H9 (cell line): ENCODE results near the gene TRMT10C. TPM values are rescaled to one million over a fixed set of nuclear protein-coding genes. Genes with fewer than 3 reads are reported as not detected.

Experiments used
- DNase-seq: peaks from one replicate; pipeline ENCODE4 v3.0.0-alpha.2; 2017
- H2AFZ ChIP-seq: one replicate; pipeline ENCODE4 v1.6.1; 2013; ENCODE audit warnings: mild to moderate bottlenecking, low read length, control low read depth, moderate library complexity
- H2AK5ac ChIP-seq: 2 replicates; pipeline ENCODE4 v1.6.1; 2013; ENCODE audit warnings: low read length, control low read depth, mixed read lengths; ENCODE audit not compliant: insufficient read length
- H2BK120ac ChIP-seq: one replicate; pipeline ENCODE4 v1.6.1; 2013; ENCODE audit warnings: low read depth, mild to moderate bottlenecking, low read length, control low read depth, inconsistent platforms; ENCODE audit not compliant: poor library complexity, severe bottlenecking
- H2BK12ac ChIP-seq: 2 replicates; pipeline ENCODE4 v1.6.1; 2013; ENCODE audit warnings: low read length, control low read depth, mixed read lengths, low read depth; ENCODE audit not compliant: insufficient read length
- H2BK15ac ChIP-seq: 2 replicates; pipeline ENCODE4 v1.6.1; 2013; ENCODE audit warnings: low read depth, low read length, control low read depth
- H2BK20ac ChIP-seq: one replicate; pipeline ENCODE4 v1.6.1; 2013; ENCODE audit warnings: low read depth, mild to moderate bottlenecking, low read length, control low read depth, inconsistent platforms; ENCODE audit not compliant: poor library complexity, severe bottlenecking
- H2BK5ac ChIP-seq: 2 replicates; pipeline ENCODE4 v1.6.1; 2013; ENCODE audit warnings: low read length, control low read depth, mixed read lengths; ENCODE audit not compliant: insufficient read length
- H3K14ac ChIP-seq: 2 replicates; pipeline ENCODE4 v1.6.1; 2013; ENCODE audit warnings: low read length, control low read depth; ENCODE audit not compliant: insufficient read depth
- H3K18ac ChIP-seq: 2 replicates; pipeline ENCODE4 v1.6.1; 2013; ENCODE audit warnings: low read depth, mild to moderate bottlenecking, mixed read lengths, low read length, control low read depth; ENCODE audit not compliant: insufficient read length
- H3K23ac ChIP-seq: 2 replicates; pipeline ENCODE4 v1.6.1; 2013; ENCODE audit warnings: low read length, control low read depth, mixed read lengths, low read depth; ENCODE audit not compliant: insufficient read length
- H3K23me2 ChIP-seq: 2 replicates; pipeline ENCODE4 v1.6.1; 2013; ENCODE audit warnings: low read depth, mild to moderate bottlenecking, mixed read lengths, low read length, control low read depth; ENCODE audit not compliant: insufficient read length, poor library complexity, severe bottlenecking
- H3K27ac ChIP-seq: 2 replicates; pipeline ENCODE4 v1.5.1; 2013; ENCODE audit warnings: low read length, control low read depth, mixed read lengths, low read depth; ENCODE audit not compliant: insufficient read length
- H3K27me3 ChIP-seq: 2 replicates; pipeline ENCODE4 v1.6.1; 2013; ENCODE audit warnings: low read length, control low read depth, inconsistent platforms; ENCODE audit not compliant: insufficient read depth
- H3K4ac ChIP-seq: 2 replicates; pipeline ENCODE4 v1.6.1; 2013; ENCODE audit warnings: low read depth, mild to moderate bottlenecking, control low read depth, inconsistent platforms, low read length, moderate library complexity
- H3K4me1 ChIP-seq: 2 replicates; pipeline ENCODE4 v1.6.1; 2013; ENCODE audit warnings: low read length, control low read depth, inconsistent platforms; ENCODE audit not compliant: insufficient read depth
- H3K4me2 ChIP-seq: 2 replicates; pipeline ENCODE4 v1.6.1; 2013; ENCODE audit warnings: low read length, control low read depth, mixed read lengths; ENCODE audit not compliant: insufficient read length, insufficient read depth
- H3K56ac ChIP-seq: 2 replicates; pipeline ENCODE4 v1.6.1; 2013; ENCODE audit warnings: low read depth, mild to moderate bottlenecking, mixed read lengths, low read length, control low read depth; ENCODE audit not compliant: insufficient read length
- H3K79me1 ChIP-seq: 2 replicates; pipeline ENCODE4 v1.6.1; 2013; ENCODE audit warnings: low read depth, mild to moderate bottlenecking, moderate library complexity, low read length, control low read depth, inconsistent platforms; ENCODE audit not compliant: insufficient read depth, poor library complexity, severe bottlenecking
- H3K79me2 ChIP-seq: 2 replicates; pipeline ENCODE4 v1.6.1; 2013; ENCODE audit warnings: low read length, control low read depth, inconsistent platforms; ENCODE audit not compliant: insufficient read depth
- H3K9ac ChIP-seq: 2 replicates; pipeline ENCODE4 v1.6.1; 2013; ENCODE audit warnings: low read length, control low read depth, mixed read lengths; ENCODE audit not compliant: insufficient read length; ENCODE audit errors: extremely low read depth
- H3K9me3 ChIP-seq: one replicate; pipeline ENCODE4 v1.6.1; 2013; ENCODE audit warnings: low read depth, low read length, inconsistent platforms; ENCODE audit not compliant: control insufficient read depth
- H3T11ph ChIP-seq: one replicate; pipeline ENCODE4 v1.6.1; 2013; ENCODE audit warnings: mild to moderate bottlenecking, low read length, control low read depth, inconsistent platforms
- H4K20me1 ChIP-seq: one replicate; pipeline ENCODE4 v1.6.1; 2013; ENCODE audit not compliant: control insufficient read depth, insufficient read length, insufficient read depth
- H4K5ac ChIP-seq: 2 replicates; pipeline ENCODE4 v1.6.1; 2013; ENCODE audit warnings: low read depth, mild to moderate bottlenecking, mixed read lengths, low read length, control low read depth; ENCODE audit not compliant: insufficient read length
- H4K8ac ChIP-seq: replicated peaks from 2 replicates; pipeline ENCODE4 v1.6.1; 2013; ENCODE audit warnings: low read length, control low read depth, mixed read lengths, low read depth; ENCODE audit not compliant: insufficient read length
- H4K91ac ChIP-seq: 2 replicates; pipeline ENCODE4 v1.6.1; 2013; ENCODE audit warnings: low read depth, mild to moderate bottlenecking, moderate library complexity, mixed read lengths, low read length, control low read depth; ENCODE audit not compliant: insufficient read length
- H3K27ac Mint-ChIP-seq, 3 experiments: 2 replicates in 2 of 3; 3 replicates in 1 of 3; pipeline ENCODE4 v1.8.0; 2020 to 2021; ENCODE audit warnings: mixed read lengths in 3 of 3, mild to moderate bottlenecking in 1 of 3, moderate library complexity in 1 of 3
- H3K27me3 Mint-ChIP-seq: 2 replicates; pipeline ENCODE4 v1.8.0; 2021; ENCODE audit warnings: low read depth, mild to moderate bottlenecking, moderate library complexity, mixed read lengths
- H3K36me3 Mint-ChIP-seq, 3 experiments: 2 replicates in 2 of 3; 3 replicates in 1 of 3; pipeline ENCODE4 v1.8.0; 2020 to 2021; ENCODE audit warnings: low read depth in 3 of 3, mixed read lengths in 3 of 3; ENCODE audit not compliant: insufficient read depth in 1 of 3
- H3K4me1 Mint-ChIP-seq, 2 experiments: 2 replicates each; pipeline ENCODE4 v1.8.0; 2020; ENCODE audit warnings: mixed read lengths in 2 of 2
- H3K4me3 Mint-ChIP-seq, 2 experiments: 2 replicates in 1 of 2; 3 replicates in 1 of 2; pipeline ENCODE4 v1.8.0; 2020 to 2021; ENCODE audit warnings: mild to moderate bottlenecking in 2 of 2, mixed read lengths in 2 of 2, moderate library complexity in 1 of 2
- H3K9me3 Mint-ChIP-seq, 2 experiments: 2 replicates in 1 of 2; 3 replicates in 1 of 2; pipeline ENCODE4 v1.8.0; 2020; ENCODE audit warnings: mild to moderate bottlenecking in 2 of 2, mixed read lengths in 2 of 2, moderate library complexity in 1 of 2
- CTCF ChIP-seq: fragments of 200-600 bp; sonication (generic); conservative IDR thresholded peaks from 3 replicates; pipeline ENCODE4 v1.8.0; 2021; ENCODE audit warnings: antibody characterized with exemption, mild to moderate bottlenecking
- WGBS: extraction: QIAGEN DNeasy Blood & Tissue Kit; methylation state at CpG from one replicate; pipeline ENCODE4 v1.1.7; 2013; ENCODE audit warnings: missing lambda C conversion rate, low lambda C conversion rate, mixed read lengths; ENCODE audit not compliant: insufficient read length; ENCODE audit errors: extremely low coverage; 5-methylcytosine and 5-hydroxymethylcytosine counted together
- total RNA-seq: library from RNA; stranded (reverse); gene quantifications from 2 replicates; pipeline ENCODE4 v1.2.1, GENCODE V29; 2021

The TRMT10C gene
- total RNA-seq, 1 experiment from 2014 or later: 53.6 TPM

GRCh38 chr3:101535221-101535620, 26.4 kb upstream of the TRMT10C start:
- Histone ChIP-seq H4K5ac (no peak overlapping the region), H3K9me3 (no peaks in the 10 kb centered on the region), H4K8ac (no peak overlapping the region), H2BK12ac (no peak overlapping the region), H3K23me2 (no peaks in the 10 kb centered on the region), H4K20me1 (no peaks in the 10 kb centered on the region), H2BK15ac (no peak overlapping the region), H3K4me2 (no peak overlapping the region), H2AFZ (no peak overlapping the region), H3K14ac (no peak overlapping the region), H3K4ac (no peak overlapping the region), H3T11ph (no peak overlapping the region), H2BK5ac (no peak overlapping the region), H3K27ac (no peak overlapping the region), H3K56ac (no peak overlapping the region), H3K18ac (no peak overlapping the region), H3K27me3 (no peaks in the 10 kb centered on the region), H3K23ac (no peak overlapping the region), H2BK120ac (no peak overlapping the region), H2BK20ac (no peak overlapping the region), H3K4me1 (no peaks in the 10 kb centered on the region; the same call in 1 of the 2 replicates), H3K79me1 (no peaks in the 10 kb centered on the region), H3K9ac (no peak overlapping the region), H3K79me2 (no peaks in the 10 kb centered on the region), H2AK5ac (no peak overlapping the region), H4K91ac (no peak overlapping the region)
- H3K9me3 Mint-ChIP-seq: peaks cover 10 to 12% of the 10 kb centered on the region in 2 experiments; a peak in 4 of 5 replicates
- no peak for TF ChIP-seq CTCF
- DNase-seq: no peak
- peaks cover 3% of the 10 kb centered on the region for H3K27me3 Mint-ChIP-seq
- no peak overlapping the region for H3K27ac Mint-ChIP-seq
- H3K4me1 Mint-ChIP-seq: peaks cover 21 to 24% of the 10 kb centered on the region in 2 experiments
- H3K36me3 Mint-ChIP-seq: peaks cover 0 to 6% (median under 1%) of the 10 kb centered on the region in 3 experiments; a peak in 3 of 7 replicates
- no peak overlapping the region for H3K4me3 Mint-ChIP-seq
- WGBS: no CpG with 5 or more reads among the region's 5 CpGs
